ES-I3 (cell line): ENCODE results near the gene TP53RK.

Source experiments
- H3K36me3 ChIP-seq: 2 replicates; pipeline ENCODE4 v1.6.1; 2013; ENCODE audit warnings: mild to moderate bottlenecking, low read length, control low read depth, moderate library complexity; ENCODE audit not compliant: insufficient read depth
- H3K4me1 ChIP-seq: 2 replicates; pipeline ENCODE4 v1.6.1; 2013; ENCODE audit warnings: mild to moderate bottlenecking, control low read depth, low read length; ENCODE audit not compliant: insufficient read depth
- H3K9ac ChIP-seq: 2 replicates; pipeline ENCODE4 v1.6.1; 2013; ENCODE audit warnings: low read depth, mild to moderate bottlenecking, low read length, moderate library complexity
- H3K9me3 ChIP-seq: 2 replicates; pipeline ENCODE4 v1.6.1; 2013; ENCODE audit warnings: mild to moderate bottlenecking, low read length, moderate library complexity; ENCODE audit not compliant: control insufficient read depth, insufficient read depth

Gene TP53RK

GRCh38 chr20:46701556-46701955 is 12.3 kb upstream of the TP53RK start:
- no peak overlapping the region for H3K9ac ChIP-seq
- H3K4me1 ChIP-seq, result peaks cover 23% of the 10 kb centered on the region
- H3K9me3 ChIP-seq, result 0 out of 2 replicates have a peak, but pooled peaks cover 4% of the 10 kb centered on the region
- no peaks in the 10 kb centered on the region for H3K36me3 ChIP-seq

- peaks cover 23% of the 10 kb centered on the region for H3K4me1 ChIP-seq
- no peak overlapping the region for H3K9ac ChIP-seq
- H3K9me3 ChIP-seq, result no peaks in the 10 kb centered on the region
- H3K36me3 ChIP-seq, result no peaks in the 10 kb centered on the region
Observed at GRCh38 chr20:46701057-46701456, 11.8 kb upstream of the TP53RK start.

GRCh38 chr20:46700481-46700880 is 11.2 kb upstream of the TP53RK start:
- Histone ChIP-seq H3K9ac (no peak overlapping the region), H3K4me1 (peaks cover 23% of the 10 kb centered on the region)

GRCh38 chr20:46699651-46700359 is 10.6 kb upstream of the TP53RK start:
- no peaks in the 10 kb centered on the region for H3K9me3 ChIP-seq
- peaks cover 23% of the 10 kb centered on the region for H3K4me1 ChIP-seq
- no peaks in the 10 kb centered on the region for H3K36me3 ChIP-seq
- H3K9ac ChIP-seq, result no peak overlapping the region

More at GRCh38 chr20:46700481-46700880, 11.2 kb upstream of the TP53RK start:
- Histone ChIP-seq H3K36me3 (no peaks in the 10 kb centered on the region), H3K9me3 (no peaks in the 10 kb centered on the region)

- no peaks in the 10 kb centered on the region for H3K36me3 ChIP-seq
- H3K9ac ChIP-seq, result no peak overlapping the region
Observed at GRCh38 chr20:46698788-46699187, 9.5 kb upstream of the TP53RK start.

GRCh38 chr20:46696791-46697279 is 7.6 kb upstream of the TP53RK start:
- Histone ChIP-seq H3K36me3 (no peaks in the 10 kb centered on the region), H3K9ac (no peak overlapping the region), H3K4me1 (peaks cover 14% of the 10 kb centered on the region), H3K9me3 (no peaks in the 10 kb centered on the region)

More at GRCh38 chr20:46698788-46699187, 9.5 kb upstream of the TP53RK start:
- Histone ChIP-seq H3K4me1 (peaks cover 27% of the 10 kb centered on the region), H3K9me3 (no peaks in the 10 kb centered on the region)

GRCh38 chr20:46695892-46696291 is 6.6 kb upstream of the TP53RK start:
- Histone ChIP-seq H3K36me3 (no peaks in the 10 kb centered on the region), H3K4me1 (peaks cover 7% of the 10 kb centered on the region; the same call in 1 of the 2 replicates), H3K9me3 (no peaks in the 10 kb centered on the region), H3K9ac (no peak overlapping the region)

- Histone ChIP-seq H3K36me3 (no peaks in the 10 kb centered on the region), H3K9me3 (no peaks in the 10 kb centered on the region), H3K9ac (no peak overlapping the region), H3K4me1 (peaks cover 4% of the 10 kb centered on the region; the same call in 1 of the 2 replicates)
Observed at GRCh38 chr20:46694484-46694883, 5.2 kb upstream of the TP53RK start.

- Histone ChIP-seq H3K9me3 (no peaks in the 10 kb centered on the region), H3K36me3 (peaks cover 9% of the 10 kb centered on the region), H3K9ac (no peak overlapping the region), H3K4me1 (peaks cover 4% of the 10 kb centered on the region)
Observed at GRCh38 chr20:46691196-46691595, 2.0 kb upstream of the TP53RK start.

GRCh38 chr20:46690219-46691106 is 1.2 kb upstream of the TP53RK start:
- Histone ChIP-seq H3K36me3 (peaks cover 9% of the 10 kb centered on the region), H3K4me1 (peaks cover 4% of the 10 kb centered on the region), H3K9ac (peak overlapping the region; percentile 87)

GRCh38 chr20:46689754-46690085 is 476 bp upstream of the TP53RK start:
- peak overlapping the region; percentile 87; the same call in 1 of the 2 replicates for H3K9ac ChIP-seq
- peaks cover 9% of the 10 kb centered on the region for H3K36me3 ChIP-seq
- peaks cover 4% of the 10 kb centered on the region for H3K4me1 ChIP-seq
- H3K9me3 ChIP-seq, result no peaks in the 10 kb centered on the region

More at GRCh38 chr20:46690219-46691106, 1.2 kb upstream of the TP53RK start:
- no peaks in the 10 kb centered on the region for H3K9me3 ChIP-seq

- H3K36me3 ChIP-seq, result peaks cover 9% of the 10 kb centered on the region
- H3K9ac ChIP-seq, result peak overlapping the region; percentile 87
- H3K4me1 ChIP-seq, result peaks cover 3% of the 10 kb centered on the region
- no peaks in the 10 kb centered on the region for H3K9me3 ChIP-seq
Observed at GRCh38 chr20:46688151-46689081, 828 bp downstream of the TP53RK start.

GRCh38 chr20:46683939-46684750 is 5.1 kb downstream of the TP53RK start:
- Histone ChIP-seq H3K36me3 (peaks cover 12% of the 10 kb centered on the region), H3K4me1 (peaks cover 22% of the 10 kb centered on the region), H3K9me3 (no peaks in the 10 kb centered on the region), H3K9ac (peak overlapping the region; percentile 70)
